ENCODE measurements around the gene CD53.

DNA sequence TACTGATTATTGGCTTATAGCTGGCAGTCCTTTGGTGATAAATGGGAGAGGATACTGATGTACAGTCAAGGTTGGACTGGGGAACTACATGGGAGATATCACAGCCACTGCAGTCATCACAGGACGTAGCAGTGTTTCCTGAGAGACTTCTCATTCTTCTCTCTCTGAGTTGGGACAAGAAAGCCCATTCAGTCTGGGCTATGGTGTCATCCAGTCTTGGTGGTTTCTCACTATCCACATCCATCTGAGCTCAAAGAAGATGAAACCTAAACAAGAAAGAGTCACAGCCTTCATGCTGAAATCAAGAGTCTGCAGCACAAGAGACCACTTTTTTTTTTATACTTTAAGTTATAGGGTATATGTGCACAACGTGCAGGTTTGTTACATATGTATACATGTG is 12.8 kb upstream of the CD53 start:
- TF ChIP-seq, protein P1, sequence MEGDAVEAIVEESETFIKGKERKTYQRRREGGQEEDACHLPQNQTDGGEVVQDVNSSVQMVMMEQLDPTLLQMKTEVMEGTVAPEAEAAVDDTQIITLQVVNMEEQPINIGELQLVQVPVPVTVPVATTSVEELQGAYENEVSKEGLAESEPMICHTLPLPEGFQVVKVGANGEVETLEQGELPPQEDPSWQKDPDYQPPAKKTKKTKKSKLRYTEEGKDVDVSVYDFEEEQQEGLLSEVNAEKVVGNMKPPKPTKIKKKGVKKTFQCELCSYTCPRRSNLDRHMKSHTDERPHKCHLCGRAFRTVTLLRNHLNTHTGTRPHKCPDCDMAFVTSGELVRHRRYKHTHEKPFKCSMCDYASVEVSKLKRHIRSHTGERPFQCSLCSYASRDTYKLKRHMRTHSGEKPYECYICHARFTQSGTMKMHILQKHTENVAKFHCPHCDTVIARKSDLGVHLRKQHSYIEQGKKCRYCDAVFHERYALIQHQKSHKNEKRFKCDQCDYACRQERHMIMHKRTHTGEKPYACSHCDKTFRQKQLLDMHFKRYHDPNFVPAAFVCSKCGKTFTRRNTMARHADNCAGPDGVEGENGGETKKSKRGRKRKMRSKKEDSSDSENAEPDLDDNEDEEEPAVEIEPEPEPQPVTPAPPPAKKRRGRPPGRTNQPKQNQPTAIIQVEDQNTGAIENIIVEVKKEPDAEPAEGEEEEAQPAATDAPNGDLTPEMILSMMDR (IDR thresholded peaks at IDR 0.05), result no peak
- TF ChIP-seq, protein P2, sequence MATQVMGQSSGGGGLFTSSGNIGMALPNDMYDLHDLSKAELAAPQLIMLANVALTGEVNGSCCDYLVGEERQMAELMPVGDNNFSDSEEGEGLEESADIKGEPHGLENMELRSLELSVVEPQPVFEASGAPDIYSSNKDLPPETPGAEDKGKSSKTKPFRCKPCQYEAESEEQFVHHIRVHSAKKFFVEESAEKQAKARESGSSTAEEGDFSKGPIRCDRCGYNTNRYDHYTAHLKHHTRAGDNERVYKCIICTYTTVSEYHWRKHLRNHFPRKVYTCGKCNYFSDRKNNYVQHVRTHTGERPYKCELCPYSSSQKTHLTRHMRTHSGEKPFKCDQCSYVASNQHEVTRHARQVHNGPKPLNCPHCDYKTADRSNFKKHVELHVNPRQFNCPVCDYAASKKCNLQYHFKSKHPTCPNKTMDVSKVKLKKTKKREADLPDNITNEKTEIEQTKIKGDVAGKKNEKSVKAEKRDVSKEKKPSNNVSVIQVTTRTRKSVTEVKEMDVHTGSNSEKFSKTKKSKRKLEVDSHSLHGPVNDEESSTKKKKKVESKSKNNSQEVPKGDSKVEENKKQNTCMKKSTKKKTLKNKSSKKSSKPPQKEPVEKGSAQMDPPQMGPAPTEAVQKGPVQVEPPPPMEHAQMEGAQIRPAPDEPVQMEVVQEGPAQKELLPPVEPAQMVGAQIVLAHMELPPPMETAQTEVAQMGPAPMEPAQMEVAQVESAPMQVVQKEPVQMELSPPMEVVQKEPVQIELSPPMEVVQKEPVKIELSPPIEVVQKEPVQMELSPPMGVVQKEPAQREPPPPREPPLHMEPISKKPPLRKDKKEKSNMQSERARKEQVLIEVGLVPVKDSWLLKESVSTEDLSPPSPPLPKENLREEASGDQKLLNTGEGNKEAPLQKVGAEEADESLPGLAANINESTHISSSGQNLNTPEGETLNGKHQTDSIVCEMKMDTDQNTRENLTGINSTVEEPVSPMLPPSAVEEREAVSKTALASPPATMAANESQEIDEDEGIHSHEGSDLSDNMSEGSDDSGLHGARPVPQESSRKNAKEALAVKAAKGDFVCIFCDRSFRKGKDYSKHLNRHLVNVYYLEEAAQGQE (IDR thresholded peaks at IDR 0.05; ENCODE audit: insufficient read depth in 1 of 2, low read depth in 2 of 2, low read length in 1 of 2), result no peak
- TF ChIP-seq POLR2AphosphoS5 (IDR thresholded peaks at IDR 0.05; ENCODE audit: low read depth, low read length), result no peak
- no peak for TF ChIP-seq TCF7L2 (IDR thresholded peaks at IDR 0.05; ENCODE audit: low read depth, low read length)
- no peak for TF ChIP-seq SIN3A (IDR thresholded peaks at IDR 0.05; ENCODE audit: borderline replicate concordance, insufficient read depth, low read depth, low read length)
